Measurements from ENCODE around the gene LTN1.

GRCh38 chr21:28932717-28933116 is 60.0 kb downstream of the LTN1 start:
- TF ChIP-seq CTCF (IDR thresholded peaks at IDR 0.05) (no peak), EP300 (IDR thresholded peaks at IDR 0.05) (no peak), POLR2AphosphoS5 (IDR thresholded peaks at IDR 0.05) (no peak)
